ENCODE data around the gene IRF4.

GRCh38 chr6:400815-401214 is 9.3 kb downstream of the IRF4 start:
- TF ChIP-seq TSHZ2 (CRISPR knock-in tag; IDR thresholded peaks at IDR 0.05) = no peak
- no peak for TF ChIP-seq ZFP3 (CRISPR knock-in tag; IDR thresholded peaks at IDR 0.05)

All from SK-N-SH treated with all-trans-retinoic acid at 6 μM for 48 hours (cell line).